Activated gamma-delta T cell treated with anti-CD3 and anti-CD28 coated beads, Interleukin-2, amount 50 U/mL, for 16 hours (primary cell): ENCODE data around the gene NUP214.
"Not testable (repeated sequence)": the region's sequence is repeated elsewhere in the genome, so short reads cannot be mapped to it uniquely, and the experiment has no call there.

ENCODE experiments used
- DNase-seq: peaks from one replicate; pipeline ENCODE4 v3.0.0-alpha.2; 2020; ENCODE audit warnings: low read depth

NUP214 gene

DNA sequence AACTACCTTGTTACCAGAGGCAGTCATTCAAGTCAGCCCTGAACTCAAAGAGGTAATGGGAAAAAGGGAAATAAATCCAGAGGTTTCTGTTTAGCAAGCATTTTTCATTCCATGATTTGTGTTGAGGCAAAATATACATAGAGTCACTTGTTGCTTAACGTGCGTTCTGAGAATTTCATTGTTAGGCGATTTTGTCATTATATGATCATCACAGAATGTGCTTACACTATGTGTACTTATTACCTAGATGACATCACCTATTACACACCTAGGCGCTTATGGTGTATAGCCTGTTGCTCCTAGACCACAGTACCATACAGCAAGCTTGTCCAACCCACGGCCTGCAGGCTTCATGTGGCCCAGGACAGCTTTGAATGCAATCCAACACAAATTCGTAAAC, 36.2 kb downstream of the NUP214 start:
- DNase-seq, result no peak

DNA sequence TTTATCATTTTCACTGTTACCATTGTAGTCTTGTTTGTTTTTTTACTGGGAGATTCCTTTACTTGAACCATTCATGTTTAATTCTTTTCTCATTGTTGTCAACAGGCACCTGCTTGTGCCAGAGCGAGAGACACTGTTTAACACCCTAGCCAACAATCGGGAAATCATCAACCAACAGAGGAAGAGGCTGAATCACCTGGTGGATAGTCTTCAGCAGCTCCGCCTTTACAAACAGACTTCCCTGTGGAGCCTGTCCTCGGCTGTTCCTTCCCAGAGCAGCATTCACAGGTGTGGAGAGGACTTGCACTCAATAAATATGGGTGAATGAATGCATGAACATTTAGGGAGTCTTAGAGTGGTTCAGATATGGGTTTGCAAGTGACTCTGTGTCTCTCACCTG, 37.5 kb downstream of the NUP214 start:
- no peak for DNase-seq

DNA sequence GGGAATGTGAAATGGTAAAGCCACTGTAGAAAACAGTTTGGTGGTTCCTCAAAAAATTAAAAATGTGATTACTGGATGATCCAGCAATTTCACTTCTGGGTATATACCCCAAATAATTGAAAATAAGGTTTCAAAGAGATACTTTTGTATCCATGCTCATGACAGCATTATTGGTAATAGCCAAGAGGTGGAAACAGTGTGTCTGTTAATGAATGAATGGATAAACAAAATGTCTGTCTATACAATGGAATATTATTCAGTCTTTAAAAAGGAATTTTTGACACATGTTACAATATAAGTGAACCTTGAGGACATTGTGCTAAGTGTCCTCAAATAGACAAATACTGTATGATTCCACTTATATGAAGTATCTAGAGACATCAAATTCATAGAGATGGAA, 40.1 kb downstream of the NUP214 start:
- no peak for DNase-seq

DNA sequence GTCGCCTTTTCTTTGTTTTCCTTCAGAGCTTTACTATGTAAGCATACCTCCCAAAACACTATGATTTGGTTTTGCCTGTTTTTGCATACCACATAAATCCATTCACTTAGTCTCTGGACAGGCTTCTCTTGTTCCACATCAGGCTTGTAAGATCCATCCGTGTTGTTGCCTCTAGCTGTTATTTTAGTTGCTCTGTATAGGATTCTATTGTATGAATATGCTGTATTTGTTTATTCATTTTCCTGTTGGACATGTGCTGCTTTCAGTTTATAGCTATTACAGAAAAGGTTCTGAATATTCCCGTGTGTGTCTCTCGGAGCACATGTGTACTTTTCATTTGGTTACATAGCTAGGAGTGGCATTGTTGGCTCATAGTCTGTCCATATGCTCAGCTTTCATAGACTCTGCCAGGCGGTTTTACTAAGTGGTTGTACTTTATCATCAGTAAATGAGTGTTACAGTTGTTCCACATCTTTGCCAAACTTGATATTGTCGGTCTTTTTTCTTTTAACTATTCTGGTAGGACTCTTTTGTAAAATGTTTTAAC, 41.8 kb downstream of the NUP214 start:
- DNase-seq, result no peak

DNA sequence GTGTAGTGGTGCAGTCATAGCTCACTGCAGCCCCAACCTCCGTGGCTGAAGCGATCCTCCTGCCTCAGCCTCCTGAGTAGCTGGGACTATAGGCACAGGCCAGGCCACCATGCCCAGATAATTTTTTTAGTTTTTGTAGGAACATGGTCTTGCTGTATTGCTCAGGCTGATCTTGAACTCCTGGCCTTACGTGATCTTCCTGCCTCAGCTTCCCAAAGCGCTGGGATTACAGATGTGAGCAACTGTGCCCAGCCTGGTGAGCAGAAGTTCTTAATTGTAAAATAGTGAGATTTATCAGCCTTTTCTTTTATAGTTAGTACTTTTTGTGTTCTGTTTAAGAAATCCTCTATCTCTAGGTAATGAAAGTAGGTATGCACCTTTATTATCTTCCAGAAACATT, 42.5 kb downstream of the NUP214 start:
- no peak for DNase-seq

- no peak for DNase-seq
Measured at GRCh38 chr9:131169563-131170240, 44.3 kb downstream of the NUP214 start.

- no peak for DNase-seq
Measured at GRCh38 chr9:131173995-131174394, 48.6 kb downstream of the NUP214 start.

DNA sequence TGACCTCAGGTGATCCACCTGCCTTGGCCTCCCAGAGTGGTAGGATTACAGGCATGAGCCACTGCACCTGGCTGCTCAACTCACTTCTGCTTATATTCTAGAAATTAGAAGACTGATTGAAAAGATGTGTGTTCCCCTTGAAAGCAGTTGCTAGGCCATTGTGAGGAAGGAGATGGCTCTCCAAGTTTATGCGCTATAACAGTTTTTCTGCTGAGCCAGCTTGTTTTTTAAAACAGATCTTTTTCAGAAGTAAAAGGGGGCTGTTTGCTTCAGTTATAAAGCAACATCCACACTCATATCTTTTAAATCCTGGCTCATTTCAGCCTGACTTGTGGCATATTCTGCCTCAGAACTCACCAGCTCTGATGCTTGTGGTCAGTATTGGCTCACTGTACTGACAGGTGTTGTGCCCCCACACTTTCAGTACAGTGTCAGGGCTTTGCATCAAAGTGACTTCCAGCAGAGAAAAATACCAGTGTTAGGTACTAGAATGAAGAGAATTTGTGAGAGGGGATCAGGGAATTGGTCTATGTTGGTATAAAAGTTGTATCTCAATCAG, 49.4 kb downstream of the NUP214 start:
- DNase-seq, result no peak

DNA sequence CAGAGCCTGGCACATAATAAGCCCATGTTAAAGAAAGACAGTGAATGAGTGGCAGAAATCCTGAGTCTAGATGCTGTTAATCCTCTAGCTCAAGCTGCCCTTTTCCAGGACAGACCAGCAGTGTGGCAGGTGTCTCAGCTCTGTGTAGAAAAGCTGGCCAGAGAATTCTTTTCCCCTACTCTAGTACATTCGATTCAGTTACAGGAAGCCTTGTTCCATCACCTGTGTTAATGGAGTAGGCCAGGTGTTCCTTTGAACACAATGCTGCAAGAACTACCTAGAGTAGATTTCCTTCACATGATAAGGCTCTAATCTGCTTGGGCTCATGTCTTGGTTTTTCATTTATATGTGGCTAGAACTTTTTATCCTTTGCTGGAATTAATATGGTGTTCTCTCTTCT, 52.5 kb downstream of the NUP214 start:
- DNase-seq, result no peak

GRCh38 chr9:131178382-131178781, 53.0 kb downstream of the NUP214 start:
- DNase-seq, result peak; percentile 58

DNA sequence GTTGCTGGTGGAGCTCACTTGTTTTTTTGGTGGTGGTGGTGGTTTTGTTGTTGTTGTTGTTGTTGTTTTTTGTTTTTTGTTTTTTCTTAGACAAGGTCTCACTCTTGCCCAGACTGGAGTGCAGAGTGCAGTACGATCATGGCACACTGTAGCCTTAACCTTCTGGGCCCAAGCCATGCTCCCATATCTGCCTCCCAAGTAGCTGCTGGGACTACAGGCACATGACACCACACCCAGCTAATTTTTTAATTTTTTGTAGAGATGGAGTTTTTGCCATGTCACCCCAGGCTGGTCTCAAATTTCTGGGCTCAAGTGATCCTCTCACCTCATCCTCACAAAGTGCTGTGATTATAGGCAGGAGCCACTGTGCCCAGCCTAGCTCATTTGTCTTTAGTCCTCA, 53.5 kb downstream of the NUP214 start:
- no peak for DNase-seq

DNA sequence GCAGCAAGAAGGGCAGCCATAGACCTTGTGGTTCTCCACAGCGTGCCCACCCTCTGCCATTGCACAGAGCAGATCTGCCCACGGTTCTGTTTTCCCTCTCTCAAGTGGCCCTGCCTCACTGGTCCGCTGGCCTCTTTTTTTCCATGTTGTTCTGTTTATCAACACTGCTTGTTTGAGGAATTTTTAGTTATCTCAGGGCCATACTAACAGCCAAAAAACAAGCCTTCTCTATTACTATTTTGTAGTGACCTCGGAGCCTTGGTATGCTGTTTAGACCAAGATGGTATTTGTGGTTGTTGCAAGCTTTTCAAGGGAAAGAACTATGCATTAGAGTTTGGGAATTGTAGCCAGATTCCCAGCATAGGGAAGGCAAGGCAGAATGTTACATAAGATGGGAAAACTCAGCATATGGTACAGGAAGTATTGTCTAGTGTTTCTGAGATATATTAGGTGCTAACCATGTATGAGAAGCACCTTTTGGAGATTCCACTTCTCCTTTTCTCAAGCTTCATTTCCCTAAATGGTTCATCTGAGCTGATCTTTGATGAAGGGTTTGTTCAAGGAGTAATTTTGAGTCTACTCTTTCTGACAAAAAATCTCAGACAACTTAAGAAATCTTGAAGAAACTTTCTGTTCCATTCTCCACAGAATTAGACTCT, 54.3 kb downstream of the NUP214 start:
- no peak for DNase-seq

GRCh38 chr9:131180454-131180853, 55.1 kb downstream of the NUP214 start:
- DNase-seq, result no peak

GRCh38 chr9:131181091-131181681, 55.8 kb downstream of the NUP214 start:
- no peak for DNase-seq

- no peak for DNase-seq
Measured at GRCh38 chr9:131185924-131186323, 60.5 kb downstream of the NUP214 start.

- no peak for DNase-seq
Measured at GRCh38 chr9:131186622-131187021, 61.2 kb downstream of the NUP214 start.

- DNase-seq, result no peak
Measured at GRCh38 chr9:131187957-131188356, 62.6 kb downstream of the NUP214 start.

DNA sequence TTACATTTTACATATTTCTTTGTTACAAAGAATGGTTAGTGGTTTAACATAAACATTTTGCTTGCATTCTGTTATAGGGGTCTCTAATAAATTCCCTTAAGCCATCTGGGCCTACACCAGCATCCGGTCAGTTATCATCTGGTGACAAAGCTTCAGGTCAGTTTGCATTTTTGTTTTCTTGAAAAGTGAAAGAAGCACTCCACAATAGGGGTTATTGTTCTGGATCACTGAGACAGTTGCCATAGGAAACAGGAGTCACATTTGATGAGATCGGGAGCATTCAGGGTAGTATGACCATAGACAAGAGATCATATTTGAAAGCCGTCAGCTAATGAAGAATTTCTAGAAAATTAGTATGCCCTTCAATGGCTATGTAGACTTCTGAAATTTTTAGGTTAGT, 63.6 kb downstream of the NUP214 start:
- no peak for DNase-seq

DNA sequence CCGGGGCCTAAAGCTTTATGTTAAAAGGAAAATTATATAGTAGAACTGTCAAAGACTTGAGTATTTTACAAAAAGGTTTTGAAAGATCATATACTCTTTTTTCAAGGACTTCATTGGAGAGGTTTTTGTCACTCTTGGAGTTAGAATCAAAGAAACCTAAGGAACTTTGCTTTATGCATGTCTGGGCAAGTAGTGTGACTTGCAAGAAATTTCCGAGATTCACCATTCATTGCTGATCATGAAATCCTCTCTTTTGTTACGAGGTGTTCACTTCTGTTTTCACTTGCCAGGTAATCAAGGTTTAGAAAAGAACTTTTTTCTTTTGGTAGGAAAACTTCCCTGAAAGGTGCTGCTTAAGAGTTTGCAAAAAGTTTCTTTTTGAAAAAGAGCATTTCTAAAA, 64.8 kb downstream of the NUP214 start:
- no peak for DNase-seq

- not testable (repeated sequence) for DNase-seq
Measured at GRCh38 chr9:131191032-131191431, 65.6 kb downstream of the NUP214 start.

DNA sequence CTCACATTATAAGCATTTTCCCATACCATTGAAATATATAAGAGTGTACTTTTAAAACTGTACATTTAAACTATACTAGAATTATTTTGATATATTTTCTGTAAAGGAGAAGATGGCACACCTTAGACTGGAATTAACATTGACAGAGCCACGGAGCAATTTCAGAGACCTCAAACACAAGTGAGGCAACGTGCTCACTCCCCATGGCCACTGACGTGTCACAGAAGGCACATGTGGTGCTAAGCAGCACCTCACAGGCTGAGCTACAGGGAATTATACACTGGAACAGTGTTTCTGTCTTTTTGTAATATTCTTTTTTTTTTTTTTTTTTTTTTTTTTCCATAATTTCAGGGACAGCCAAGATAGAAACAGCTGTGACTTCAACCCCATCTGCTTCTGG, 66.5 kb downstream of the NUP214 start:
- DNase-seq, result no peak

- no peak for DNase-seq
Measured at GRCh38 chr9:131193051-131193450, 67.7 kb downstream of the NUP214 start.

DNA sequence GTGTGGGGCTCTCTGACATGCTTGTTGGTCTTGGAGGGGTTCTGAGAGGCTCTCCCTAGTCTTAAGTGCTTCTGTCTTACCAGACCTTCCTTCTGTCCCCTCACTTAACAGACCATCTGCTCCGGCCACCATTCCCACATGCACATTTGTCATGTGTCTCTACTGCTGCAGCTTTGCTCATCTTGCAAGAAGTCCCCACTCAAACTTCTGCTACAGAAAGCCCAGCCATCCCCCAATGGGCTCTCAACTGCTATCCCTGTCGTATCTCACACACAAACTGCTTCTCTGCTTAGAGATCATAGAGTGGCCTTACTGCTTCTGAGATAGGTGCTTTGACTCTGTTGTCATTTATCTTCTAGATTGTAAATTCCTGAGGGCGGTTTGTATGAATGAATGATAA, 69.4 kb downstream of the NUP214 start:
- DNase-seq, result no peak
